NB4 (cell line): ENCODE data around the gene DAPK1.

Experiments
- MAX ChIP-seq: IDR thresholded peaks from 2 replicates; pipeline ENCODE4 v1.6.1; 2011; ENCODE audit warnings: low read depth, low read length
- POLR2A ChIP-seq: IDR thresholded peaks from 2 replicates; pipeline ENCODE4 v1.6.1; 2011; ENCODE audit warnings: mild to moderate bottlenecking; ENCODE audit not compliant: insufficient read length; ENCODE audit errors: extremely low read depth
- TF ChIP-seq, protein P1 (sequence below): IDR thresholded peaks from one replicate; pipeline ENCODE4 v1.5.1; 2012; ENCODE audit warnings: low read depth, low read length

- TF ChIP-seq, protein P1, sequence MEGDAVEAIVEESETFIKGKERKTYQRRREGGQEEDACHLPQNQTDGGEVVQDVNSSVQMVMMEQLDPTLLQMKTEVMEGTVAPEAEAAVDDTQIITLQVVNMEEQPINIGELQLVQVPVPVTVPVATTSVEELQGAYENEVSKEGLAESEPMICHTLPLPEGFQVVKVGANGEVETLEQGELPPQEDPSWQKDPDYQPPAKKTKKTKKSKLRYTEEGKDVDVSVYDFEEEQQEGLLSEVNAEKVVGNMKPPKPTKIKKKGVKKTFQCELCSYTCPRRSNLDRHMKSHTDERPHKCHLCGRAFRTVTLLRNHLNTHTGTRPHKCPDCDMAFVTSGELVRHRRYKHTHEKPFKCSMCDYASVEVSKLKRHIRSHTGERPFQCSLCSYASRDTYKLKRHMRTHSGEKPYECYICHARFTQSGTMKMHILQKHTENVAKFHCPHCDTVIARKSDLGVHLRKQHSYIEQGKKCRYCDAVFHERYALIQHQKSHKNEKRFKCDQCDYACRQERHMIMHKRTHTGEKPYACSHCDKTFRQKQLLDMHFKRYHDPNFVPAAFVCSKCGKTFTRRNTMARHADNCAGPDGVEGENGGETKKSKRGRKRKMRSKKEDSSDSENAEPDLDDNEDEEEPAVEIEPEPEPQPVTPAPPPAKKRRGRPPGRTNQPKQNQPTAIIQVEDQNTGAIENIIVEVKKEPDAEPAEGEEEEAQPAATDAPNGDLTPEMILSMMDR: peak; percentile 32
- TF ChIP-seq POLR2A (no peak), MAX (no peak)
These were observed 169.6 kb downstream of the DAPK1 start for GRCh38 chr9:87667164-87667738.
